Measurements from ENCODE around the gene DNTT. TPM values are rescaled to one million over a fixed set of nuclear protein-coding genes. Genes with fewer than 3 reads are reported as not detected.

DNTT gene
- polyA plus RNA-seq, 1 experiment, result not detected

GRCh38 chr10:96289218-96289910, 14.9 kb upstream of the DNTT start:
- ChIA-PET POLR2A (no interaction called here), CTCF (no interaction called here)
- no peaks in the 10 kb centered on the region for H3K36me3 ChIP-seq (ENCODE audit: control insufficient read depth, insufficient read depth, low read length)

GRCh38 chr10:96290368-96291133, 13.7 kb upstream of the DNTT start:
- TF ChIP-seq CTCF (IDR thresholded peaks at IDR 0.05; ENCODE audit: insufficient read depth, low read depth, low read length), result no peak
- H3K27me3 ChIP-seq (ENCODE audit: control insufficient read depth, insufficient read depth, low read length), result no peaks in the 10 kb centered on the region; the same call in 1 of the 2 replicates
- H3K4me3 ChIP-seq (ENCODE audit: low read depth, low read length), result no peak overlapping the region
- ChIA-PET POLR2A (no interaction called here), CTCF (interaction anchor here (1.0 to 4.6 kb wide), 2 partner anchors 23 to 275 kb away, joined by 3 to 48 read pairs; no protein-coding TSS in a partner anchor)
- H3K36me3 ChIP-seq (ENCODE audit: control insufficient read depth, insufficient read depth, low read length), result no peaks in the 10 kb centered on the region
- no peak for DNase-seq (ENCODE audit: low read depth)

More at GRCh38 chr10:96289218-96289910, 14.9 kb upstream of the DNTT start:
- Histone ChIP-seq H3K4me3 (ENCODE audit: low read depth, low read length) (no peak overlapping the region), H3K27me3 (ENCODE audit: control insufficient read depth, insufficient read depth, low read length) (no peaks in the 10 kb centered on the region; the same call in 1 of the 2 replicates)
- TF ChIP-seq CTCF (IDR thresholded peaks at IDR 0.05; ENCODE audit: insufficient read depth, low read depth, low read length), result no peak
- no peak for DNase-seq (ENCODE audit: low read depth)

- POLR2A ChIA-PET, result no interaction called here
- peak; percentile 46 for TF ChIP-seq CTCF (IDR thresholded peaks at IDR 0.05; ENCODE audit: insufficient read depth, low read depth, low read length)
Measured at GRCh38 chr10:96292971-96293920, 11.0 kb upstream of the DNTT start.

GRCh38 chr10:96295475-96295874, 8.8 kb upstream of the DNTT start:
- ChIA-PET POLR2A (no interaction called here), CTCF (interaction anchor here (0.9 to 1.2 kb wide), 5 partner anchors 24 to 280 kb away, joined by 3 to 6 read pairs (median 4); partner anchors contain the start of gene BLNK)
- H3K27me3 ChIP-seq (ENCODE audit: control insufficient read depth, insufficient read depth, low read length), result peaks cover 1% of the 10 kb centered on the region; the same call in 1 of the 2 replicates
- DNase-seq (ENCODE audit: low read depth), result no peak
- H3K4me3 ChIP-seq (ENCODE audit: low read depth, low read length), result no peak overlapping the region
- no peaks in the 10 kb centered on the region for H3K36me3 ChIP-seq (ENCODE audit: control insufficient read depth, insufficient read depth, low read length)
- no peak for TF ChIP-seq CTCF (IDR thresholded peaks at IDR 0.05; ENCODE audit: insufficient read depth, low read depth, low read length)

More at GRCh38 chr10:96292971-96293920, 11.0 kb upstream of the DNTT start:
- H3K27me3 ChIP-seq (ENCODE audit: control insufficient read depth, insufficient read depth, low read length), result no peaks in the 10 kb centered on the region; the same call in 1 of the 2 replicates
- H3K4me3 ChIP-seq (ENCODE audit: low read depth, low read length), result no peak overlapping the region
- H3K36me3 ChIP-seq (ENCODE audit: control insufficient read depth, insufficient read depth, low read length), result no peaks in the 10 kb centered on the region
- DNase-seq (ENCODE audit: low read depth), result no peak
- CTCF ChIA-PET, result interaction anchor here (0.7 to 4.6 kb wide), 5 partner anchors 11 to 277 kb away, joined by 3 to 48 read pairs (median 4); partner anchors contain the start of gene DNTT

All from BJ (cell line).